Mucosa of stomach (tissue), 1 donor: ENCODE data around the gene SIRT2.
A peak's percentile ranks its signal among the peaks of the same experiment; 100 is the strongest.

Experiments used
- H3K27me3 ChIP-seq: one replicate; pipeline ENCODE4 v1.7.0; 2013; ENCODE audit warnings: mild to moderate bottlenecking, low read length; ENCODE audit not compliant: control insufficient read depth, insufficient read depth
- H3K36me3 ChIP-seq: one replicate; pipeline ENCODE4 v1.7.0; 2013; ENCODE audit warnings: low read length; ENCODE audit not compliant: control insufficient read depth, insufficient read depth
- H3K4me1 ChIP-seq: one replicate; pipeline ENCODE4 v1.7.0; 2013; ENCODE audit warnings: mild to moderate bottlenecking, low read length; ENCODE audit not compliant: control insufficient read depth, insufficient read depth
- H3K4me3 ChIP-seq: one replicate; pipeline ENCODE4 v1.7.0; 2013; ENCODE audit warnings: low read length
- H3K9ac ChIP-seq: one replicate; pipeline ENCODE4 v1.7.0; 2013; ENCODE audit warnings: mild to moderate bottlenecking, low read length, moderate library complexity
- H3K9me3 ChIP-seq: one replicate; pipeline ENCODE4 v1.7.0; 2013; ENCODE audit warnings: mild to moderate bottlenecking, low read length, moderate library complexity; ENCODE audit not compliant: control insufficient read depth
- donor health status: Pancreatic carcinoma.

Gene SIRT2

GRCh38 chr19:38930776-38931520, 31.5 kb upstream of the SIRT2 start, which contains the start of gene MRPS12:
Gene MRPS12 (plus strand): TSS chr19:38930944. CDS start chr19:38931295, 351 bp downstream.
- Histone ChIP-seq H3K4me3 (peak within 1 kb of the TSS; percentile 70), H3K4me1 (peaks cover 11% of the 10 kb centered on the region), H3K27me3 (no peaks in the 10 kb centered on the region), H3K9me3 (no peaks in the 10 kb centered on the region), H3K9ac (peak within 1 kb of the TSS; percentile 95), H3K36me3 (no peaks in the 10 kb centered on the region)

- H3K9ac ChIP-seq, result peak within 1 kb of the TSS; percentile 95
- no peaks in the 10 kb centered on the region for H3K27me3 ChIP-seq
- peaks cover 11% of the 10 kb centered on the region for H3K4me1 ChIP-seq
- no peaks in the 10 kb centered on the region for H3K9me3 ChIP-seq
- peak within 1 kb of the TSS; percentile 70 for H3K4me3 ChIP-seq
- no peaks in the 10 kb centered on the region for H3K36me3 ChIP-seq
These were observed 30.7 kb upstream of the SIRT2 start, which contains the start of gene SARS2 for GRCh38 chr19:38929929-38930775. Gene SARS2 (minus strand): TSS chr19:38930763. CDS start chr19:38930736, 27 bp downstream.

- no peak overlapping the region for H3K4me3 ChIP-seq
- H3K4me1 ChIP-seq, result peaks cover 11% of the 10 kb centered on the region
- H3K36me3 ChIP-seq, result peaks cover 4% of the 10 kb centered on the region
- H3K9ac ChIP-seq, result no peak overlapping the region
- no peaks in the 10 kb centered on the region for H3K27me3 ChIP-seq
- no peaks in the 10 kb centered on the region for H3K9me3 ChIP-seq
These were observed 29.1 kb upstream of the SIRT2 start for GRCh38 chr19:38928391-38929001.

GRCh38 chr19:38924388-38924787, 25.0 kb upstream of the SIRT2 start:
- Histone ChIP-seq H3K36me3 (peaks cover 4% of the 10 kb centered on the region), H3K9ac (no peak overlapping the region), H3K4me1 (peaks cover 2% of the 10 kb centered on the region), H3K9me3 (no peaks in the 10 kb centered on the region), H3K4me3 (no peak overlapping the region), H3K27me3 (no peaks in the 10 kb centered on the region)

GRCh38 chr19:38922482-38922881, 23.1 kb upstream of the SIRT2 start:
- Histone ChIP-seq H3K9ac (no peak overlapping the region), H3K4me3 (no peak overlapping the region), H3K9me3 (no peaks in the 10 kb centered on the region), H3K4me1 (no peaks in the 10 kb centered on the region), H3K36me3 (peaks cover 4% of the 10 kb centered on the region), H3K27me3 (no peaks in the 10 kb centered on the region)

- H3K9ac ChIP-seq, result no peak overlapping the region
- H3K9me3 ChIP-seq, result no peaks in the 10 kb centered on the region
- H3K4me1 ChIP-seq, result no peaks in the 10 kb centered on the region
- no peak overlapping the region for H3K4me3 ChIP-seq
- H3K27me3 ChIP-seq, result no peaks in the 10 kb centered on the region
- H3K36me3 ChIP-seq, result peaks cover 4% of the 10 kb centered on the region
These were observed 22.2 kb upstream of the SIRT2 start for GRCh38 chr19:38921420-38922274.

GRCh38 chr19:38920602-38921419, 21.4 kb upstream of the SIRT2 start:
- Histone ChIP-seq H3K4me3 (no peak overlapping the region), H3K9ac (no peak overlapping the region), H3K36me3 (peaks cover 4% of the 10 kb centered on the region), H3K27me3 (no peaks in the 10 kb centered on the region), H3K4me1 (no peaks in the 10 kb centered on the region), H3K9me3 (no peaks in the 10 kb centered on the region)

GRCh38 chr19:38919837-38920601, 20.6 kb upstream of the SIRT2 start:
- Histone ChIP-seq H3K9me3 (no peaks in the 10 kb centered on the region), H3K36me3 (peaks cover 4% of the 10 kb centered on the region), H3K4me1 (no peaks in the 10 kb centered on the region), H3K4me3 (no peak overlapping the region), H3K27me3 (no peaks in the 10 kb centered on the region), H3K9ac (no peak overlapping the region)

GRCh38 chr19:38918526-38918925, 19.1 kb upstream of the SIRT2 start:
- Histone ChIP-seq H3K4me1 (no peaks in the 10 kb centered on the region), H3K27me3 (no peaks in the 10 kb centered on the region), H3K4me3 (no peak overlapping the region), H3K36me3 (no peaks in the 10 kb centered on the region), H3K9me3 (no peaks in the 10 kb centered on the region), H3K9ac (no peak overlapping the region)

GRCh38 chr19:38917921-38918491, 18.6 kb upstream of the SIRT2 start:
- H3K36me3 ChIP-seq, result no peaks in the 10 kb centered on the region
- no peaks in the 10 kb centered on the region for H3K9me3 ChIP-seq
- no peak overlapping the region for H3K9ac ChIP-seq
- H3K4me1 ChIP-seq, result no peaks in the 10 kb centered on the region
- no peaks in the 10 kb centered on the region for H3K27me3 ChIP-seq
- H3K4me3 ChIP-seq, result no peak overlapping the region
